Naive thymus-derived CD8-positive, alpha-beta T cell (primary cell): ENCODE results near the gene CROCC2. TPM values are rescaled to one million over a fixed set of nuclear protein-coding genes. Genes with fewer than 3 reads are reported as not detected.

ENCODE experiments used
- ATAC-seq, 2 donors: fragments of 150-1000 bp; cut with Tn5 transposase in 1 of 2; sonication (Bioruptor Pico), chemical (Tn5 transposase) in 1 of 2; 1 replicate in 1 of 2; 2 replicates in 1 of 2; pipeline ENCODE4 v1.10.0; 2021; ENCODE audit warnings: mild to moderate bottlenecking in 2 of 2, moderate library complexity in 2 of 2
- POLR2A ChIA-PET: fragments of 350-600 bp; sonication (Branson Sonifier 250); formaldehyde crosslinking; loops from one replicate; lab custom pipeline; 2021; ENCODE audit warnings: antibody characterized with exemption; lab: Charles Lee
- DNase-seq, 10 donors: peaks; one replicate each; pipeline versions ENCODE4 v3.0.0 to v3.0.0-alpha.2; 2020 to 2022
- H3K27ac Mint-ChIP-seq, 10 donors: one replicate each; pipeline ENCODE4 v1.8.0; 2020 to 2022; ENCODE audit warnings: mild to moderate bottlenecking in 10 of 10, mixed read lengths in 10 of 10, moderate library complexity in 4 of 10, inconsistent platforms in 1 of 10
- H3K27me3 Mint-ChIP-seq, 5 donors: one replicate each; pipeline ENCODE4 v1.8.0; 2021 to 2022; ENCODE audit warnings: mixed read lengths in 5 of 5
- H3K36me3 Mint-ChIP-seq, 3 donors: one replicate each; pipeline ENCODE4 v1.8.0; 2020 to 2022; ENCODE audit warnings: mixed read lengths in 3 of 3, mild to moderate bottlenecking in 2 of 3, inconsistent platforms in 1 of 3
- H3K4me1 Mint-ChIP-seq, 4 donors: one replicate each; pipeline ENCODE4 v1.8.0; 2021 to 2022; ENCODE audit warnings: mixed read lengths in 4 of 4
- H3K4me3 Mint-ChIP-seq, 10 donors: one replicate each; pipeline ENCODE4 v1.8.0; 2020 to 2022; ENCODE audit warnings: mild to moderate bottlenecking in 10 of 10, mixed read lengths in 10 of 10, moderate library complexity in 6 of 10, inconsistent platforms in 1 of 10
- H3K9me3 Mint-ChIP-seq, 9 donors: one replicate each; pipeline ENCODE4 v1.8.0; 2020 to 2022; ENCODE audit warnings: mixed read lengths in 9 of 9, mild to moderate bottlenecking in 3 of 9, inconsistent platforms in 1 of 9, moderate library complexity in 1 of 9
- polyA plus RNA-seq, 3 donors: library from polyadenylated mRNA; unstranded; fragments of 300-500 nt; fragmentation: Illumina TruSeq; gene quantifications; one replicate each; pipeline ENCODE4 v1.2.3, GENCODE V29; 2021
- total RNA-seq, 8 experiments: library from RNA in 2 of 8; stranded (reverse) in 2 of 8; gene quantifications; one replicate each; pipeline ENCODE4 v1.2.3 and lab custom pipeline; 2021 to 2026

Gene CROCC2
- total and polyA plus RNA-seq, 5 experiments from 2014 or later, result not detected

DNA sequence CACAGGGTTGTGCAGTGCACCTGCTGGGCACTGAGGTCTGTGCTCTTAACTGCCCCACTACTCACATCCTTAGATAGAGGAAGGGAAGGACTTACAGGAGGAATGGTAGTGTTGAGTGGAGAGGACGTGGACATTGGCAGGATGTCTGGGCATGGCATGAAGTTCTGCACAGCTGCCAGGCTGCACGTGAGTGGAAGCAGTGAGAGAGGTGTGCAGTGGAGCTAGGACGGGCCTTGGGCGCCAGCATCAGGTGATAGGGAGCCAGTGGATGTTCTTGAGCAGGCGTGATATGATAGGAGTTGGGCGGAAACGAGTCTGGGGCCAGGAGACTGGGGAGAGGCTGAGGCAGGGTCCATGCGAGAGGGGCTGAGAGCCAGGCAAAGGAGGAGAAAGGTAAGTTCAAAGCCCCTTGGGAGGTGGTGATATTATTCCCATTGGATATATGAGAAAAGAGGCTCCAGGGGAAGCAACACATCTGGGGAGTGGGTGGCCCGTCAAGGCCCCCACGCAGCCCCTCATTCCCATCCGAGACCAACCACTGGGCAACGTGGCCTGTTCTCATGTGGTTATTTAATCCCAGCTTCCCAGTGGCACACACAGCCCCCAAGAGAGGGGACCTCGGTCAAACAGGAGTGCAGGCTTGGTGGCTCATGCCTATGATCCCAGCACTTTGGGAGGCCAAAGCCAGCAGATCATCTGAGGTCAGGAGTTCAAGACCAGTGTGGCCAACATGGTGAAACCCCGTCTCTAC lies 46.5 kb downstream of the CROCC2 start:
- POLR2A ChIA-PET, result interaction anchor here (0.6 to 0.7 kb wide), 2 partner anchors 31 to 451 kb away, joined by 3 read pairs; no protein-coding TSS in a partner anchor
- H3K36me3 Mint-ChIP-seq, result no peaks in the 10 kb centered on the region
- peak in 2 of 10 donors; percentile 4 to 35 for DNase-seq
- no peaks in the 10 kb centered on the region for H3K9me3 Mint-ChIP-seq
- no peak overlapping the region for H3K4me3 Mint-ChIP-seq
- no peak overlapping the region for H3K27ac Mint-ChIP-seq
- ATAC-seq, result no peak
- H3K27me3 Mint-ChIP-seq, result peaks cover 0 to 11% (median 0%) of the 10 kb centered on the region in 5 donors
- H3K4me1 Mint-ChIP-seq, result no peaks in the 10 kb centered on the region

DNA sequence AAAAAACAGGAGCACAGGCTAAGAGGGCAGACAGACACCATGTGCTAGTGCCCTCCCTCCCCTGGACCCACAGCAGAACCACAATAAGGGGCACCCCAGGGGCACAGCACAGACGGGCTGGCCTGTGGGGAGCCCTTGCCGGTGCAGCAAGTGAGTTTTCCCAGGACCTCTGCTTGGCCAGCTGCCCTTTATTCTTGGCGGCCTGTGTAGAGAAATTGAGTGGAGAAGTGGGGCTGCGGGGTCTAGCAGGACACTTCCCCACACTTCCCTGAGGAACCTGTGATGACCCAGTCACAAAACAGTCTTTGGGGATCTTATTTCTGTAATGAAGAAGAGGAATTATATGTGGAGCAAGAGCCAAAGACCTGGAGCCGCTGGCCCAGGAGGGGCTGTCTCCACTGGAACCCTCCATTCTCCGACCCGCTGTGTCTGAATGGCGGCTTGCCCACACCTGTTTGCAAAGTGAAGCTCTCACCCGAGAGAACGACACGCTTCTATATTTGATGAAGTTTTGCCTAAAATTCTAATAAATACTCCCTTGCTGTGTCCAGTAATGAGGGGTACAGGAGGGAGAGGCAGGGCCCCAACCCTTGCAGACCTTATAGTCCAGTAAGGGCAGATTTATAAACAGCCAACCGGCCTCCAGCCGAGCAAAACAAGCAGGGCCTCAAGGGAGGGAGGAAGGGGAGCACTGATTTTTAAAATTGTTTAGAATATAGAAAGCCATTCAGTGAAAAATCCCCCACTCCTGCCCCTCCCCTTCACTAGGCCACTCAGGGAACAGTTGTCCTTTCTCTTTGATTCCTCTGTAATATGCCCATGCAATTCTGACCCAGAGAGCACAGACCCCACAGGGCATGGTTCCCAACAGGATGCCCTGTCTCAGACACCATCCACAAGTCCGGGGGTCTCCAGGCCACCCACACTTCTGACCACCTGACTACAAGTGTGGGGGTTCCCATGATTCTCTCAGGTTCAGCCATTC lies 47.6 kb downstream of the CROCC2 start:
- POLR2A ChIA-PET, result interaction anchor here (0.6 kb wide), 1 partner anchor 450 kb away, joined by 3 read pairs; no protein-coding TSS in a partner anchor
- no peaks in the 10 kb centered on the region for H3K4me1 Mint-ChIP-seq
- peaks cover 0 to 11% (median 0%) of the 10 kb centered on the region in 5 donors for H3K27me3 Mint-ChIP-seq
- DNase-seq, result peak in 2 of 10 donors; percentile 9 to 23
- no peaks in the 10 kb centered on the region for H3K36me3 Mint-ChIP-seq
- no peak overlapping the region for H3K27ac Mint-ChIP-seq
- H3K9me3 Mint-ChIP-seq, result no peaks in the 10 kb centered on the region
- H3K4me3 Mint-ChIP-seq, result no peak overlapping the region
- ATAC-seq, result no peak

DNA sequence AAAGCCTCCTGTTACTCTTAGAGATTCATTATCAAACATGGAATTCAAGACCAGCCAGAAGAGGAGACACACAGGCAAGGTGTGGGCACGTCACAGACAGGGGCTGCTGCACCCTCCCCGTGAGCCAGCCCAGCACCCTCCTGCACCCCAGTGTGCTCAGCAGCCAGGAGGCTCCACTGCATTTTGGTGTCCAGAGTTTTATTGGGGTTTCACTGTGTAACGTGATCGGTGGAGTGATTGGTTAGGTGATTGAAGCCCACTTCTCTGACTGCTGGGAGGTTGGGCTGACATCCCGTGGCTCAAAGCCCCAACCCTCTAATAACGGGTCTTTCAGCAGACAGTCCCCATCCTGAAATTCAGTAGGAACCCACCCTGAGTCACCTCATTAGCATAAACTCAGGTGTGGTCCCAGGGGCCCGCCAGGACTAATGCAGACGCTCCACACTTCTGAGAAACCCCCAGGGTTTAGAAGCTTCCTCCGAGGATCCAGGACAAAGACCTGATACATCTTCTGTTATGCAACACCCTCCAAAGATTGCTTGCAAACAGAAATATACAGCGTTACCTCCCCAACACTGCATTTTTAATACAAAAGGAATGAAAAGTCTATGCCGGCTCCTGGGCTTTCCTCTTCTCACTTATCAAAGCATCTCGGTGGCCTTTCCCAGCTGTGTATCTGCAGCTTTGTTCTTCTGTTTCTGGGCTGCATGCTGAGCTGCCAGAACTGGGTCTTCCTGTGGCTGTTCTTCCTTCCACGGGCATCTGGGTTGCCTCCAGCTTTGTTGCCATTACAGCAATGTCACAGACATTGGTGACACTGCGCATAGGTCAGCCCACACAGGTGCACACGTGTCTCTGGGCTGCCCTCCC lies 48.5 kb downstream of the CROCC2 start:
- H3K9me3 Mint-ChIP-seq, result no peaks in the 10 kb centered on the region

GRCh38 chr2:240955306-240956170 lies 49.4 kb downstream of the CROCC2 start:
- ATAC-seq (no peak), DNase-seq (peak in 2 of 10 donors; percentile 13 to 60)
- H3K4me3 Mint-ChIP-seq, result no peak overlapping the region
- H3K36me3 Mint-ChIP-seq, result no peaks in the 10 kb centered on the region
- H3K27ac Mint-ChIP-seq, result no peak overlapping the region
- H3K27me3 Mint-ChIP-seq, result peaks cover 0 to 11% (median 0%) of the 10 kb centered on the region in 5 donors
- H3K9me3 Mint-ChIP-seq, result no peaks in the 10 kb centered on the region
- H3K4me1 Mint-ChIP-seq, result no peaks in the 10 kb centered on the region
- POLR2A ChIA-PET, result no interaction called here

More for the DNA sequence above, 48.5 kb downstream of the CROCC2 start:
- no peaks in the 10 kb centered on the region for H3K4me1 Mint-ChIP-seq
- no peak overlapping the region for H3K27ac Mint-ChIP-seq
- no peak overlapping the region for H3K4me3 Mint-ChIP-seq
- no peak for ATAC-seq
- H3K36me3 Mint-ChIP-seq, result no peaks in the 10 kb centered on the region
- POLR2A ChIA-PET, result no interaction called here
- peaks cover 0 to 11% (median 0%) of the 10 kb centered on the region in 5 donors for H3K27me3 Mint-ChIP-seq
- DNase-seq, result peak in 2 of 10 donors; percentile 10 to 22

GRCh38 chr2:240956171-240956934 lies 50.2 kb downstream of the CROCC2 start:
- DNase-seq (peak in 2 of 10 donors; percentile 14 to 58), ATAC-seq (no peak)
- POLR2A ChIA-PET, result no interaction called here
- Mint-ChIP-seq H3K27me3 (peaks cover 0 to 11% (median 0%) of the 10 kb centered on the region in 5 donors), H3K4me3 (no peak overlapping the region), H3K9me3 (peaks cover 0 to 2% (median 0%) of the 10 kb centered on the region in 9 donors), H3K36me3 (no peaks in the 10 kb centered on the region), H3K4me1 (no peaks in the 10 kb centered on the region), H3K27ac (peak overlapping the region in 1 of 10 donors; percentile 88)

DNA sequence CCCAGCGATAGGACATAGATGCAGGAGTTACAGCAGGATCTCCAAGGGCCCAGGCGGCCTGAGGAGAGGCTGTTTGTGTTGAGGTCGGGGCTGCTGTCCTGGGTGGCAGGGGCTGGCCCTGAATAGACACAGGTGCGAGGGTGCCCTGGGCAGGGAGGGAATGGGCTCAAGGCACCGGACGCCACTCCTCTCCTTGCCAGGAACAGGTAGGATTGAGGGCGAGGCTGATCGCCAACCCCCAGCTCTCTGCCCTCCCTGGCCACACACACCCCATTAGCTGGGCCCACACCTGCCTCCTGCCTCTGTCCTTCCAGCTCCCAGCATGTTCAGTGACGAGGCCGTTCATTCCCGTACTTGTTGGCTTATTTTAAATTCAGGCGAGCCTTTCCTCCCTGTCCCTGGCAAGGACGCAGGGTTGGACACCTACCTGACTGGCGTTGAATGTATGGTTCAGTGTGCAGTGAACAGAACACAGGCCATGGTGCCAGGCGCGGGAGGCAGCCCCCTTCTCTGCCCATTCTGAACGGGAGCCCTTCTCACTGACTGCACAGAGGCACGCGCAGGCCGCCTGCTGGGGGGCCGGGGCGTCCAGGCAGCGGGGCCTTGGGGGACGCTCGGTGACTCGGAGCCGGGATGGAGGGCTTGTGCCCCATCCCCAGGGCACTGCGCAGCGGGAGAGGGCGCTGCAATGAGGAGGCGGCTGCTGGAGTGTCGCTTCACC lies 51.0 kb downstream of the CROCC2 start:
- peaks cover 0 to 11% (median 0%) of the 10 kb centered on the region in 5 donors for H3K27me3 Mint-ChIP-seq
- POLR2A ChIA-PET, result no interaction called here
- H3K4me3 Mint-ChIP-seq, result no peak overlapping the region
- H3K27ac Mint-ChIP-seq, result no peak overlapping the region
- H3K9me3 Mint-ChIP-seq, result peaks cover 0 to 2% (median 0%) of the 10 kb centered on the region in 9 donors
- H3K36me3 Mint-ChIP-seq, result no peaks in the 10 kb centered on the region
- ATAC-seq, result no peak
- H3K4me1 Mint-ChIP-seq, result no peaks in the 10 kb centered on the region
- no peak for DNase-seq

DNA sequence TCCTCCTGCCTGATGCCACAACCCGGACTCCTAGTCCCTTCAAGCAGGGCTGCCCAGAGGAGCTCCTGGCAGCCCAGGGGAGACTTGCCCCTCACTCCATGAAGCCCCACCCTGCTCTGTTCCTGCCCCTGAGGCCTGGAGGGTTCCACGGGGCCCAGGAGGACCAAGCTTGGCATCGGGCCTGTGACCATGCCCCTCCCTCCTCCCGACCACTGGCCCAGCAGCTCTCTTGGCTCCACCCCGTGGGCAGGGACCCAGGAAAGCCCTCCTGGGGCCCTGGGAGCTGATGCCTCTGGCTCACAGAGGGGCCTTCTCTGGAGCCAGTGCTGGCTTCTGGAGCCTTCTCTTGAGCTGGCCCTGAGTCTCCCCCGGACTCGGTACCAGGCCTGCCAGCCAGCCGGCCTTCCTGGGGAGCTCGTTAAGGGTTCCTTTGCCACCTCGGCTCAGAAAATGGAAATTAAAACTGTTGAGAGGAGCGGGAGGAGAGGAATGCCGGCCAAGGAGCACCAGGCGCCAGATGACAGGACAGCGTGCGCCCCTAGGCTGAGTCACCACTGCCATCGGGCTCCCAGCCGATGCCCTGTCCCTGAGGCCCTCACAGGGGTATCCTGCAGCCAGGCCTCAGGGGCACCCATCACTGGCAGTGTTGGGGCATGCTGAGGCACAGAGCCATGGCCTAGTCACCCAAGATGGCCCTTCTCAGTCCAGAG lies 51.7 kb downstream of the CROCC2 start:
- Mint-ChIP-seq H3K4me1 (no peaks in the 10 kb centered on the region), H3K27me3 (peaks cover 0 to 11% (median 0%) of the 10 kb centered on the region in 5 donors), H3K36me3 (no peaks in the 10 kb centered on the region), H3K4me3 (no peak overlapping the region), H3K27ac (no peak overlapping the region), H3K9me3 (peaks cover 0 to 2% (median 0%) of the 10 kb centered on the region in 9 donors)
- POLR2A ChIA-PET, result no interaction called here
- ATAC-seq, result no peak
- peak in 1 of 10 donors; percentile 12 for DNase-seq

DNA sequence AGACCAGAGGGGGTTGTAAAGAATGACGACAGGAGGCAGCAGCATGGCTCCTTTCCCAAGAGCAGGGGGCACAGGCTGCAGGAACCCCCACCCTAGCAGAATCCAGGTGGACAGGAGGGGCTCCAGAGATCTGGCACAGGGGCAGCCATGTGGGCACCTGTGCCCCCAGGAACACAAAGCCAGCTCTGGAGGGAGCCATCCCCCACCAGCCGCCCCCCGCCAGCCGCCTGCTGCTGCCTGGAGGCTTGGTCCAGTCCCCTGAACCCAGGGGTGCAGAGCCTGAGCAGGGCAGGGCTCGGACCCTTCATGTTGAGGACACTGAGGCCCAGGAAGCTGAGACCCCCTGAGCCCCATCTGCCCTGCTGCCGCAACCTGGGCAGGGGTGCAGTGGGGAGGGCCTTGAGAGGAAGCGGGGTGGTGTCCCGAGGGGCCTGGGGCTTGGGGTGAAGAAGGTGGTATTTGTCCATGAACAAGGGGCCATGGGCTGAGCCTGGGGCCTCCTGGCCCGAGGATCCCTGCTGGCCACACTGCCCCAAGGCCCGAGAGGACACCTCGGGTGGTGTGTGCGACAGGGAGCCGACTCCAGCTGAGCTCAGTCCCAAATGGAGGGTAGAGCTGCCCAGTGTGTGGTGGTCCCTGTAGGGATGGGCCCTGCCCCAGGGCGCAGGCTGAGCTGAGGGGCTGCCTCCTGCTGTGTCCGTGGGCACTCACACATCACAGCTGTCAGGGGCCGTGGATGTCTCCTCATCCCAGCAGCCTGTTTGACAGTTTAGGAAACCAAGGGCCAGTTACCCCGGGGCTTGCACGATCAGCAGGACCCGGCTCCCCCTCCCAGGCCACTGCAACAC lies 52.5 kb downstream of the CROCC2 start:
- POLR2A ChIA-PET, result no interaction called here
- DNase-seq, result peak in 1 of 10 donors; percentile 16
- Mint-ChIP-seq H3K4me1 (no peaks in the 10 kb centered on the region), H3K4me3 (no peak overlapping the region), H3K9me3 (peaks cover 0 to 2% (median 0%) of the 10 kb centered on the region in 9 donors), H3K36me3 (no peaks in the 10 kb centered on the region), H3K27ac (no peak overlapping the region), H3K27me3 (peaks cover 0 to 11% (median 0%) of the 10 kb centered on the region in 5 donors)
- ATAC-seq, result no peak

- POLR2A ChIA-PET, result no interaction called here
- Mint-ChIP-seq H3K27ac (no peak overlapping the region), H3K4me3 (no peak overlapping the region), H3K4me1 (no peaks in the 10 kb centered on the region), H3K9me3 (peaks cover 0 to 2% (median 0%) of the 10 kb centered on the region in 9 donors), H3K27me3 (peaks cover 0 to 11% (median 0%) of the 10 kb centered on the region in 5 donors), H3K36me3 (no peaks in the 10 kb centered on the region)
- ATAC-seq (no peak), DNase-seq (peak in 1 of 10 donors; percentile 11)
These were observed 53.2 kb downstream of the CROCC2 start for GRCh38 chr2:240959214-240959940.
